HCT116 (cell line): ENCODE results near the gene LDLRAD4. TPM values are rescaled to one million over a fixed set of nuclear protein-coding genes. Genes with fewer than 3 reads are reported as not detected.

Experiments
- ATAC-seq: fragments of 200-7000 bp; cut with Tn5 transposase; 2 replicates; pipeline ENCODE4 v1.9.1; 2020; ENCODE audit warnings: mild to moderate bottlenecking, moderate library complexity
- BruUV-seq: library from RNA; stranded (reverse); fragments of 400-500 nt; replicated peaks from 2 replicates; lab custom pipeline; 2021; lab: Mats Ljungman, UMichigan
- CTCF ChIA-PET: fragments of 300-600 bp; sonication (Branson Sonifier 250); formaldehyde crosslinking; loops from one replicate; lab custom pipeline; 2021; ENCODE audit warnings: antibody characterized with exemption; lab: Charles Lee
- POLR2A ChIA-PET: fragments of 300-600, 350-600 bp; sonication (Branson Sonifier 250); formaldehyde crosslinking; loops from one replicate; lab custom pipeline; 2021; ENCODE audit warnings: antibody characterized with exemption; lab: Charles Lee
- RAD21 ChIA-PET, 2 experiments: fragments of 300-600 bp; sonication (Branson Sonifier 250); formaldehyde crosslinking; loops; one replicate each; lab custom pipeline; 2023; ENCODE audit warnings: low total read pairs in 2 of 2; ENCODE audit not compliant: uncharacterized antibody in 2 of 2, unreplicated experiment in 2 of 2, low non-redundant PET in 1 of 2; lab: Charles Lee
- DNase-seq: peaks from one replicate; pipeline ENCODE4 v3.0.0-alpha.2; 2010; ENCODE audit warnings: low read depth, low spot score
- H2AFZ ChIP-seq: fragments of 200-600 bp; shearing (Covaris generic), sonication (generic); 2 replicates; pipeline ENCODE4 v1.6.1; 2017; ENCODE audit warnings: low read depth, mixed run types, mixed read lengths, antibody characterized with exemption, low read length; ENCODE audit not compliant: poor library complexity, severe bottlenecking
- H3K27ac ChIP-seq: 2 replicates; pipeline ENCODE4 v1.5.1; 2012; ENCODE audit warnings: low read depth, low read length
- H3K27me3 ChIP-seq: fragments of 200-600 bp; sonication (generic); 2 replicates; pipeline ENCODE4 v1.6.1; 2016; ENCODE audit warnings: mixed run types, low read length, mixed read lengths; ENCODE audit not compliant: insufficient read depth
- H3K36me3 ChIP-seq, 2 experiments: fragments of 200-500 bp in 1 of 2; fragments of 200-600 bp in 1 of 2; sonication (Bioruptor generic) in 1 of 2; sonication (generic) in 1 of 2; 2 replicates each; pipeline versions ENCODE4 v1.5.1 to v1.6.1; 2014 to 2016; ENCODE audit warnings: low read length in 2 of 2, inconsistent platforms in 1 of 2, mixed read lengths in 1 of 2, mixed run types in 1 of 2; ENCODE audit not compliant: insufficient read depth in 2 of 2, control insufficient read depth in 1 of 2
- H3K4me1 ChIP-seq, 2 experiments: fragments of 200-600 bp in 1 of 2; sonication (generic) in 1 of 2; 2 replicates each; pipeline versions ENCODE4 v1.5.1 to v1.6.1; 2012 to 2017; ENCODE audit warnings: low read length in 2 of 2, inconsistent platforms in 1 of 2, mild to moderate bottlenecking in 1 of 2, mixed read lengths in 1 of 2, mixed run types in 1 of 2, moderate library complexity in 1 of 2; ENCODE audit not compliant: insufficient read depth in 2 of 2, control insufficient read depth in 1 of 2
- H3K4me2 ChIP-seq: fragments of 200-600 bp; sonication (generic); 2 replicates; pipeline ENCODE4 v1.6.1; 2017; ENCODE audit warnings: mixed run types, low read length, mixed read lengths
- H3K4me3 ChIP-seq, 2 experiments: fragments of 200-600 bp in 1 of 2; sonication (generic) in 1 of 2; replicated peaks in 1 of 2; 2 replicates each; pipeline ENCODE4 v1.5.1; 2011 to 2016; ENCODE audit warnings: low read length in 2 of 2, control low read depth in 1 of 2, low read depth in 1 of 2, mild to moderate bottlenecking in 1 of 2, mixed read lengths in 1 of 2, mixed run types in 1 of 2
- H3K79me2 ChIP-seq: fragments of 200-600 bp; sonication (generic); 2 replicates; pipeline ENCODE4 v1.6.1; 2017; ENCODE audit warnings: mild to moderate bottlenecking, mixed run types, low read length, moderate library complexity, mixed read lengths; ENCODE audit not compliant: insufficient read depth
- H3K9ac ChIP-seq: fragments of 200-600 bp; sonication (generic); 2 replicates; pipeline ENCODE4 v1.6.1; 2016; ENCODE audit warnings: low read length, mixed read lengths
- H3K9me2 ChIP-seq: fragments of 200-600 bp; sonication (generic), shearing (Covaris generic); 2 replicates; pipeline ENCODE4 v1.6.1; 2017; ENCODE audit warnings: mixed run types, mild to moderate bottlenecking, moderate library complexity; ENCODE audit not compliant: insufficient read depth
- H3K9me3 ChIP-seq, 2 experiments: fragments of 200-500 bp in 1 of 2; fragments of 200-600 bp in 1 of 2; sonication (Bioruptor generic) in 1 of 2; sonication (generic) in 1 of 2; 2 replicates each; pipeline ENCODE4 v1.6.1; 2014 to 2017; ENCODE audit warnings: low read length in 2 of 2, mixed read lengths in 2 of 2, inconsistent platforms in 1 of 2, low read depth in 1 of 2, mild to moderate bottlenecking in 1 of 2, mixed run types in 1 of 2, moderate library complexity in 1 of 2; ENCODE audit not compliant: control insufficient read depth in 1 of 2, insufficient read depth in 1 of 2
- H4K20me1 ChIP-seq: fragments of 200-600 bp; sonication (generic), shearing (Covaris generic); 2 replicates; pipeline ENCODE4 v1.6.1; 2017; ENCODE audit warnings: mixed run types, mild to moderate bottlenecking, moderate library complexity; ENCODE audit not compliant: insufficient read depth
- CBX3 ChIP-seq: IDR thresholded peaks from 2 replicates; pipeline ENCODE4 v1.6.1; 2012; ENCODE audit warnings: low read depth
- EGR1 ChIP-seq: IDR thresholded peaks from 2 replicates; pipeline ENCODE4 v1.6.1; 2012; ENCODE audit warnings: low read depth
- ELF1 ChIP-seq: IDR thresholded peaks from 2 replicates; pipeline ENCODE4 v1.6.1; 2012; ENCODE audit warnings: low read depth, borderline replicate concordance
- EZH2 ChIP-seq: fragments of 200-600 bp; sonication (generic); IDR thresholded peaks from 2 replicates; pipeline ENCODE4 v1.6.1; 2017; ENCODE audit warnings: antibody characterized with exemption, mixed run types
- EZH2phosphoT487 ChIP-seq: fragments of 200-600 bp; IDR thresholded peaks from 2 replicates; pipeline ENCODE4 v1.6.1; 2018; ENCODE audit warnings: antibody characterized with exemption, borderline replicate concordance
- FOSL1 ChIP-seq: IDR thresholded peaks from 2 replicates; pipeline ENCODE4 v1.6.1; 2012; ENCODE audit warnings: low read depth
- POLR2A ChIP-seq: IDR thresholded peaks from 2 replicates; pipeline ENCODE4 v1.7.0; 2011; ENCODE audit warnings: borderline replicate concordance; ENCODE audit not compliant: insufficient read depth, insufficient read length; ENCODE audit errors: extremely low read depth
- SIN3A ChIP-seq: IDR thresholded peaks from 2 replicates; pipeline ENCODE4 v1.6.1; 2012; ENCODE audit warnings: low read depth
- intact Hi-C: fragments of 100-400 bp; cut with micrococcal nuclease; formaldehyde crosslinking; loops from 2 replicates; pipeline ENCODE4 v1.10.0; 2022
- total RNA-seq: library from RNA; stranded (reverse); gene quantifications from one replicate; pipeline ENCODE4 v1.2.1, GENCODE V29; 2021; ENCODE audit not compliant: unreplicated experiment
- TF ChIP-seq, protein P1 (sequence below): IDR thresholded peaks from 2 replicates; pipeline ENCODE4 v1.6.1; 2011; ENCODE audit warnings: mild to moderate bottlenecking, low read length, moderate library complexity; ENCODE audit not compliant: insufficient replicate concordance; ENCODE audit errors: extremely low read depth

The LDLRAD4 gene
- total RNA-seq, 1 experiment from 2014 or later, result 1.2 TPM

DNA sequence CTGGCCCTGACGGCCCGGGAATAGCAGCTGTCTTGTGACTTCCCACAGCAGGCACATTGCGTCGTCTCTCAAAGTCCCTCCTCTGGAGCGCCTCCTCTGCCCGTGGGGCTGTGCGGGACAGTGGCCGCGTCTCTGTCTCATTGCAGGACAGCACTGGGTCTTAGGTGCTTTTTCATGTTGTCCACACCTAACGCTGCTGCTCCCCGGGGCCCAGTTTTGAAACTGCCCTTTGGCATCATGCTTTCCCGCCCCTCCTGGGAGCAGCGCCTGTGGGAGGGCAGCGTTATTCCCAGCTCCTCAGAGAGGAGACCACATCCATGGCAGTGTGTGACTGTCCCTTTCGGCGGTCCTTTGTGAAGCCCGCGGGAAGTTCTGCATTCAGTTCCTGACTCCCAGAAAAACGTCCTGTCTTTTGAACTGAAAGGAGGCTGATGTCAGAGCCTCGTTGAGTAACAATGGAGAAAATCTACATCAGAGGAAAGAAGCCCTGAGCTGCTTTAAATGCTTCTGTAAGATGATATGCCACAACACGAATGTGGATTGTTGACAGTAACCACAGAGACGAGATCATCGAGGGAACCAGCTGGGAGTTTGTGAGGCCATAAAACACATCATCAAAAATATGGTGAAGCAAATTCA lies 281.8 kb downstream of the LDLRAD4 start:
- H3K36me3 ChIP-seq, result no peaks in the 10 kb centered on the region
- ChIA-PET CTCF (no interaction called here), POLR2A (no interaction called here), RAD21 (no interaction called here)
- no peaks in the 10 kb centered on the region for H3K9me2 ChIP-seq
- H3K27ac ChIP-seq, result no peak overlapping the region
- BruUV-seq, result no TSS peak
- DNase-seq (no peak), ATAC-seq (no peak)
- peaks cover 18% of the 10 kb centered on the region for H3K27me3 ChIP-seq
- H3K4me1 ChIP-seq, result peaks cover 0 to 4% of the 10 kb centered on the region in 2 experiments; a peak in 1 of 4 replicates
- H3K9me3 ChIP-seq, result peaks cover 0 to 9% of the 10 kb centered on the region in 2 experiments; a peak in 2 of 4 replicates
- no peak overlapping the region for H3K4me2 ChIP-seq
- no peak overlapping the region for H2AFZ ChIP-seq
- intact Hi-C loops, result no loop called here
- TF ChIP-seq EZH2phosphoT487 (no peak), ELF1 (no peak), EGR1 (no peak), POLR2A (no peak), FOSL1 (no peak), SIN3A (no peak), EZH2 (no peak), CBX3 (no peak)
- TF ChIP-seq, protein P1, sequence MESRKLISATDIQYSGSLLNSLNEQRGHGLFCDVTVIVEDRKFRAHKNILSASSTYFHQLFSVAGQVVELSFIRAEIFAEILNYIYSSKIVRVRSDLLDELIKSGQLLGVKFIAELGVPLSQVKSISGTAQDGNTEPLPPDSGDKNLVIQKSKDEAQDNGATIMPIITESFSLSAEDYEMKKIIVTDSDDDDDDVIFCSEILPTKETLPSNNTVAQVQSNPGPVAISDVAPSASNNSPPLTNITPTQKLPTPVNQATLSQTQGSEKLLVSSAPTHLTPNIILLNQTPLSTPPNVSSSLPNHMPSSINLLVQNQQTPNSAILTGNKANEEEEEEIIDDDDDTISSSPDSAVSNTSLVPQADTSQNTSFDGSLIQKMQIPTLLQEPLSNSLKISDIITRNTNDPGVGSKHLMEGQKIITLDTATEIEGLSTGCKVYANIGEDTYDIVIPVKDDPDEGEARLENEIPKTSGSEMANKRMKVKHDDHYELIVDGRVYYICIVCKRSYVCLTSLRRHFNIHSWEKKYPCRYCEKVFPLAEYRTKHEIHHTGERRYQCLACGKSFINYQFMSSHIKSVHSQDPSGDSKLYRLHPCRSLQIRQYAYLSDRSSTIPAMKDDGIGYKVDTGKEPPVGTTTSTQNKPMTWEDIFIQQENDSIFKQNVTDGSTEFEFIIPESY, result no peak
- no peaks in the 10 kb centered on the region for H3K79me2 ChIP-seq
- H3K9ac ChIP-seq, result no peak overlapping the region
- no peak overlapping the region for H3K4me3 ChIP-seq
- H4K20me1 ChIP-seq, result no peaks in the 10 kb centered on the region
